K562 (cell line): ENCODE results near the gene ZDHHC19. TPM values are rescaled to one million over a fixed set of nuclear protein-coding genes. Genes with fewer than 3 reads are reported as not detected.

Experiments
- BRD9 ChIP-seq: fragments of 450-650 bp; IDR thresholded peaks from 2 replicates; pipeline ENCODE4 v1.6.1; 2018; ENCODE audit warnings: low read depth; ENCODE audit not compliant: partially characterized antibody
- ETS2 ChIP-seq: IDR thresholded peaks from 2 replicates; pipeline ENCODE4 v1.6.1; 2016; ENCODE audit warnings: borderline replicate concordance, missing genetic modification characterization, mild to moderate bottlenecking, moderate library complexity, missing compliant biosample characterization; ENCODE audit not compliant: poor library complexity, severe bottlenecking
- FOXA3 ChIP-seq, 2 experiments: fragments of 450-650 bp in 1 of 2; sonication (generic) in 1 of 2; formaldehyde crosslinking; IDR thresholded peaks in 1 of 2; conservative IDR thresholded peaks in 1 of 2; 2 replicates each; pipeline versions ENCODE4 v1.4.0 to v1.8.0; 2020 to 2022; ENCODE audit warnings: mild to moderate bottlenecking in 2 of 2, missing genetic modification reagents in 1 of 2
- FOXJ3 ChIP-seq: sonication (generic); formaldehyde crosslinking; IDR thresholded peaks from 2 replicates; pipeline ENCODE4 v1.4.0; 2020; ENCODE audit warnings: mild to moderate bottlenecking, missing genetic modification reagents
- FOXP1 ChIP-seq: sonication (generic); formaldehyde crosslinking; IDR thresholded peaks from 2 replicates; pipeline ENCODE4 v1.8.0; 2022; ENCODE audit warnings: mild to moderate bottlenecking, missing genetic modification reagents
- MAFG ChIP-seq: fragments of 450-650 bp; conservative IDR thresholded peaks from 2 replicates; pipeline ENCODE4 v1.6.1; 2016; ENCODE audit warnings: missing genetic modification characterization, missing compliant biosample characterization
- MGA ChIP-seq: fragments of 450-650 bp; IDR thresholded peaks from 2 replicates; pipeline ENCODE4 v1.6.1; 2016; ENCODE audit warnings: mild to moderate bottlenecking, moderate library complexity
- SAP30 ChIP-seq: fragments of 200-600 bp; sonication (generic); IDR thresholded peaks from 2 replicates; pipeline ENCODE4 v1.6.1; 2012; ENCODE audit warnings: borderline replicate concordance, low read depth, mild to moderate bottlenecking, moderate library complexity, low read length, control low read depth, inconsistent platforms; ENCODE audit not compliant: insufficient read depth, poor library complexity, severe bottlenecking
- SIX5 ChIP-seq, 2 experiments: IDR thresholded peaks; 2 replicates each; pipeline ENCODE4 v1.6.1; 2011; ENCODE audit warnings: low read length in 2 of 2, borderline replicate concordance in 1 of 2, low read depth in 1 of 2, mild to moderate bottlenecking in 1 of 2, moderate library complexity in 1 of 2; ENCODE audit not compliant: insufficient read depth in 1 of 2
- THRAP3 ChIP-seq: fragments of 450-650 bp; IDR thresholded peaks from 2 replicates; pipeline ENCODE4 v1.6.1; 2016; ENCODE audit warnings: mild to moderate bottlenecking, inconsistent platforms, borderline replicate concordance
- ZNF354B ChIP-seq: fragments of 250-450 bp; sonication (Bioruptor Pico); IDR thresholded peaks from 2 replicates; pipeline ENCODE4 v1.4.0; 2020
- ZNF780A ChIP-seq: fragments of 250-450 bp; sonication (Bioruptor Pico); IDR thresholded peaks from 2 replicates; pipeline ENCODE4 v1.5.0; 2021; ENCODE audit warnings: mild to moderate bottlenecking
- polyA plus RNA-seq, 8 experiments: library from polyadenylated mRNA; depleted of rRNA in 4 of 8; stranded (reverse) in 5 of 8; unstranded in 3 of 8; fragments of >200 nt; fragmentation: Nextera tagmentation in 2 of 8; fragmentation: Illumina TruSeq in 1 of 8; extraction: Ambion mirVana in 2 of 8; extraction: Trizol in 1 of 8; gene quantifications; 2 replicates each; pipeline versions ENCODE4 v1.2.1 to v1.2.3, GENCODE V29; 2011 to 2014; ENCODE audit warnings: inconsistent platforms in 1 of 8, missing spikeins in 1 of 8
- total RNA-seq, 7 experiments: library from RNA; depleted of rRNA in 6 of 7; stranded (reverse); fragments of >200 nt in 6 of 7; fragmentation: Illumina TruSeq in 2 of 7; extraction: Trizol in 2 of 7; gene quantifications; 2 replicates each; pipeline versions ENCODE4 v1.2.1 to v1.2.3, GENCODE V29; 2011 to 2021; ENCODE audit warnings: low replicate concordance in 1 of 7
- TF ChIP-seq, protein P1 (sequence below), 2 experiments: fragments of 450-650 bp in 1 of 2; sonication (generic) in 1 of 2; formaldehyde crosslinking; conservative IDR thresholded peaks; 2 replicates each; pipeline versions ENCODE4 v1.4.0 to v1.8.1; 2020 to 2022; ENCODE audit warnings: mild to moderate bottlenecking in 1 of 2, missing genetic modification reagents in 1 of 2

ZDHHC19 gene
- total and polyA plus RNA-seq, 9 of the 15 experiments (the other 6 are each of a cell fraction or from before 2014, with no cell fraction given) = 0.40 to 5.5 (median 1.1) TPM

GRCh38 chr3:196207159-196207832 lies 3.9 kb downstream of the ZDHHC19 start (continued):
- TF ChIP-seq ZNF780A (CRISPR knock-in tag) = no peak
- no peak for TF ChIP-seq MAFG (tag)
- TF ChIP-seq FOXP1 (CRISPR knock-in tag) = no peak
- no peak for TF ChIP-seq SIX5 (IDR thresholded peaks at IDR 0.05; ENCODE audit: borderline replicate concordance in 1 of 2, insufficient read depth in 1 of 2, low read depth in 1 of 2, low read length in 2 of 2)
- peak; percentile 47; the same call in 1 of the 2 replicates for TF ChIP-seq MGA
- no peak for TF ChIP-seq ETS2 (tag)
- TF ChIP-seq, protein P1, sequence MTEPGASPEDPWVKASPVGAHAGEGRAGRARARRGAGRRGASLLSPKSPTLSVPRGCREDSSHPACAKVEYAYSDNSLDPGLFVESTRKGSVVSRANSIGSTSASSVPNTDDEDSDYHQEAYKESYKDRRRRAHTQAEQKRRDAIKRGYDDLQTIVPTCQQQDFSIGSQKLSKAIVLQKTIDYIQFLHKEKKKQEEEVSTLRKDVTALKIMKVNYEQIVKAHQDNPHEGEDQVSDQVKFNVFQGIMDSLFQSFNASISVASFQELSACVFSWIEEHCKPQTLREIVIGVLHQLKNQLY (CRISPR knock-in tag; conservative IDR thresholded peaks at IDR 0.05) = no peak
- no peak for TF ChIP-seq SAP30
- no peak for TF ChIP-seq THRAP3
- no peak for TF ChIP-seq BRD9
- no peak for TF ChIP-seq FOXJ3 (CRISPR knock-in tag)
- no peak for TF ChIP-seq ZNF354B (CRISPR knock-in tag)
- no peak for TF ChIP-seq FOXA3 (CRISPR knock-in tag; conservative IDR thresholded peaks at IDR 0.05 in 1 of 2, IDR thresholded peaks at IDR 0.05 in 1 of 2)
